PC-9 (cell line): Measurements from ENCODE around the gene ZNF888. TPM values are rescaled to one million over a fixed set of nuclear protein-coding genes. Genes with fewer than 3 reads are reported as not detected.
"Not testable (repeated sequence)": the region's sequence is repeated elsewhere in the genome, so short reads cannot be mapped to it uniquely, and the experiment has no call there.

ENCODE experiments used
- BruUV-seq: library from RNA; stranded (reverse); fragments of 400-500 nt; replicated peaks from 2 replicates; lab custom pipeline; 2021; lab: Mats Ljungman, UMichigan
- CTCF ChIA-PET: fragments of 300-600 bp; sonication (Branson Sonifier 250); formaldehyde crosslinking; loops from one replicate; lab custom pipeline; 2022; ENCODE audit warnings: antibody characterized with exemption; lab: Charles Lee
- POLR2A ChIA-PET: fragments of 300-600 bp; sonication (Branson Sonifier 250); formaldehyde crosslinking; loops from one replicate; lab custom pipeline; 2022; ENCODE audit warnings: antibody characterized with exemption; ENCODE audit not compliant: unreplicated experiment; lab: Charles Lee
- DNase-seq, 2 experiments: peaks; one replicate each; pipeline versions ENCODE4 v3.0.0 to v3.0.0-alpha.2; 2015 to 2022; ENCODE audit warnings: mixed read lengths in 1 of 2
- H2AFZ ChIP-seq: fragments of 200-600 bp; sonication (generic); 2 replicates; pipeline ENCODE4 v1.8.1; 2017; ENCODE audit warnings: antibody characterized with exemption
- H3F3A ChIP-seq: fragments of 200-600 bp; sonication (generic); 2 replicates; pipeline ENCODE4 v1.8.1; 2017; ENCODE audit warnings: antibody characterized with exemption, mild to moderate bottlenecking, low read depth; ENCODE audit not compliant: insufficient read depth
- H3K27ac ChIP-seq: fragments of 200-600 bp; sonication (generic); 2 replicates; pipeline ENCODE4 v1.6.1; 2016; ENCODE audit warnings: mixed run types
- H3K27me3 ChIP-seq: fragments of 200-600 bp; sonication (generic); 2 replicates; pipeline ENCODE4 v1.6.1; 2016; ENCODE audit warnings: low read depth, mixed run types; ENCODE audit not compliant: insufficient read depth
- H3K36me3 ChIP-seq: fragments of 200-600 bp; sonication (generic); 2 replicates; pipeline ENCODE4 v1.6.1; 2016; ENCODE audit warnings: low read depth, mixed run types
- H3K4me1 ChIP-seq: fragments of 200-600 bp; sonication (generic); replicated peaks from 2 replicates; pipeline ENCODE4 v1.6.1; 2016; ENCODE audit warnings: mixed run types; ENCODE audit not compliant: insufficient read depth
- H3K4me2 ChIP-seq: fragments of 200-600 bp; sonication (generic); 2 replicates; pipeline ENCODE4 v1.6.1; 2017; ENCODE audit warnings: mixed run types
- H3K4me3 ChIP-seq: fragments of 200-600 bp; sonication (generic); 2 replicates; pipeline ENCODE4 v1.6.1; 2016; ENCODE audit warnings: mixed run types
- H3K79me2 ChIP-seq: fragments of 200-600 bp; sonication (generic); 2 replicates; pipeline ENCODE4 v1.6.1; 2017; ENCODE audit warnings: low read depth, mixed run types
- H3K9me2 ChIP-seq: fragments of 200-600 bp; sonication (generic); 2 replicates; pipeline ENCODE4 v1.8.1; 2017; ENCODE audit warnings: mild to moderate bottlenecking; ENCODE audit not compliant: insufficient read depth
- H3K9me3 ChIP-seq: fragments of 200-600 bp; sonication (generic); 2 replicates; pipeline ENCODE4 v1.8.1; 2016; ENCODE audit warnings: low read depth; ENCODE audit not compliant: insufficient read depth
- H4K20me1 ChIP-seq: fragments of 200-600 bp; sonication (generic); 2 replicates; pipeline ENCODE4 v1.8.1; 2017; ENCODE audit not compliant: insufficient read depth
- EZH2 ChIP-seq: fragments of 200-600 bp; sonication (generic); IDR thresholded peaks from 2 replicates; pipeline ENCODE4 v1.8.0; 2017; ENCODE audit warnings: antibody characterized with exemption, low read depth
- intact Hi-C: fragments of 100-400 bp; cut with micrococcal nuclease; formaldehyde crosslinking; loops from one replicate; pipeline ENCODE4 v1.10.0; 2022; ENCODE audit not compliant: unreplicated experiment
- total RNA-seq: library from RNA; stranded (reverse); gene quantifications from 2 replicates; pipeline ENCODE4 v1.2.3, GENCODE V29; 2021
- TF ChIP-seq, protein P1 (sequence below): fragments of 200-600 bp; sonication (generic); conservative IDR thresholded peaks from 2 replicates; pipeline ENCODE4 v1.6.1; 2017; ENCODE audit warnings: mixed run types, antibody characterized with exemption, mild to moderate bottlenecking, moderate library complexity

The ZNF888 gene
- total RNA-seq, 1 experiment from 2014 or later, result 14.5 TPM

DNA sequence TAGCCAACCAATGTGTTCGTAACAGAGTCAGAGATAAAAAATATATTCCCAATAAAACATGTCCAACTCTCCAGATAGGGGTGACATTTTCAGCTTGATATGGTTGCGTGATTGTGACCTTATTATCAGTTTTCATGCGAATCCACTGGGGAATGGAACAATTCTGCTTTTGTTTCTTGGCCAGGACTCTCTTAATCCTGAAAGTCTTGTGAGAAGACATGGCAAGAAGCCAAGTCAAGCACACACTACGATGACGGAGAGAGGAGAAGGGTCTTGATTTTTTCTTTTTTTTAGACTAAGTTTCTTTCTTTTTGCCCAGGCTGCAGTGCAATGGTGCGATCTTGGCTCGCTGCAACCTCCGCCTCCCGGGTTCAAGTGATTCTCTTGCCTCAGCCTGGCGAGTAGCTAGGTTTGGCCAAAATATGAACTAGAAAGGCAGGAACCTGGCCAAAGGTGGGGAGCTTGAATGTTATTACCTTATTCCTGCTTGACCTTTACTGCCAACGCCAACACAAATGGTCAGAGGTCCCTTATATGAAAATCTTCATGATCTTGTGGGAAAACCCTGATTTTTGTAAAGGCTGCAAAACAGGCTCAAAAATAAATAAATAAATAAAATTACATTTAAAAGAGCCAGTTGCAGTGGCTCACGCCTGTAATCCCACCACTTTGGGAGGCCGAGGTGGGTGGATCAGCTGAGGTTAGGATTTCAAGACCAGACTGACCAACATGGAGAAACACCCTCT lies 25.0 kb upstream of the ZNF888 start:
- no peaks in the 10 kb centered on the region for H3K9me2 ChIP-seq
- H3K79me2 ChIP-seq, result no peaks in the 10 kb centered on the region
- intact Hi-C loops, result no loop called here
- POLR2A ChIA-PET, result no interaction called here
- peaks cover 41% of the 10 kb centered on the region for H3K36me3 ChIP-seq
- no peaks in the 10 kb centered on the region for H3K27me3 ChIP-seq
- H3K4me1 ChIP-seq, result peaks cover 3% of the 10 kb centered on the region; the same call in 1 of the 2 replicates
- peaks cover 81% of the 10 kb centered on the region for H3K9me3 ChIP-seq
- H4K20me1 ChIP-seq, result no peaks in the 10 kb centered on the region
- BruUV-seq, result no TSS peak
- peaks cover 16% of the 10 kb centered on the region; the same call in 1 of the 2 replicates for H3F3A ChIP-seq
- H3K4me3 ChIP-seq, result 0 out of 2 replicates have a peak overlapping the region, but pooled peaks have one; percentile 6
- CTCF ChIA-PET, result no interaction called here
- H3K27ac ChIP-seq, result no peak overlapping the region
- no peak for TF ChIP-seq EZH2
- DNase-seq, result no peak
- H3K4me2 ChIP-seq, result no peak overlapping the region
- no peak overlapping the region for H2AFZ ChIP-seq

DNA sequence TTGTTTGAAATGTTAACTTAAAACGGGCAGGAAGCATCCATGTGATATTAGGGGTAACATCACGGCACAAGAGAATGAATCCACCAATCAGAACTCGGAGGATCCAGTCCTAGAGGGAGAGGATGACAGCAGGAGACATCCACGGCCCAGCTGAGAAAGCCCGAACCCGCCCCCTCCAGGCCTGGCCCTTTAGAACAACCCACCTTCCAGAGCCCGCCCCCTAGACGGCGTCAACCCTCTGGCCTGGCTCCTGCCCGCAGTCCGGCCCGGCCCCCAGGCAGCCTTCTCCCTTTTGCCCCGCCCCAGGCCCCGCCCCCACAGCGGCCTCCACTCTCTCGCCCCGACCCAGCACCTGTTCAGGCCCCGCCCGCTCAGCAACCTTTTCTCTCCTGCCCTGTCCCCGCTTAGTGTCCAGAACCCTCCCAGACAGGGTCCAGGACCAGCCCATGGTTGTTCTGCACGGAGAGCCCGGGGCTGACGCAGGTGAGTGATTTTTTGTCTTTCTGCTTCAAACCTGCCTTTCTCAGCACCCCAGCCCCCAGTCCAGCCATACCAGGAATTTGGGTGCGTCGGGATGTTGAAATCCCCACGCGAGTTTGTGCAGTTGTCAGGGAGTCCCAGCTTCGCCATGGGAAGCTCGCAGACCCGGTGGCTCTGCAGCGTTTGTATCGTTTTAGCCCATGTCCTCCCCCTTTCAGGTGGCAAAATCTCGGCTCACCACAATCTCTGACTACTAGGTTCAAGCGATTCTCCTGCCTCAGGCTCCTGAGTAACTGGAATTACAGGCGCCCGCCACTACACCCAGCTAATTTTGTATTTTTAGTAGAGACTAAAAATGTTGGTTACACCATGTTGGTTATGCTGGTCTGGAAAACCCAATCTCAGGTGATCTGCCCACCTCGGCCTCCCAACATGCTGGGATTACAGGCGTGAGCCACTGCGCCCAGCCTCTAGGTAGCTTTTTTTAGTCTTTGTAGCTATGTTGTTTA lies 23.4 kb upstream of the ZNF888 start:
- Histone ChIP-seq H3K79me2 (peaks cover 6% of the 10 kb centered on the region; the same call in 1 of the 2 replicates), H3K27ac (no peak overlapping the region), H3K36me3 (peaks cover 25% of the 10 kb centered on the region), H3K4me2 (no peak overlapping the region), H3K9me2 (no peaks in the 10 kb centered on the region), H2AFZ (no peak overlapping the region), H3K4me1 (peaks cover 8% of the 10 kb centered on the region), H3F3A (peaks cover 16% of the 10 kb centered on the region; the same call in 1 of the 2 replicates), H3K9me3 (peaks cover 67% of the 10 kb centered on the region), H3K27me3 (no peaks in the 10 kb centered on the region), H4K20me1 (no peaks in the 10 kb centered on the region), H3K4me3 (no peak overlapping the region)
- DNase-seq, result no peak
- POLR2A ChIA-PET, result interaction anchor here (0.6 kb wide), 1 partner anchor 183 kb away, joined by 3 read pairs; no protein-coding TSS in a partner anchor
- intact Hi-C loops, result no loop called here
- no peak for TF ChIP-seq EZH2
- TF ChIP-seq, protein P1, sequence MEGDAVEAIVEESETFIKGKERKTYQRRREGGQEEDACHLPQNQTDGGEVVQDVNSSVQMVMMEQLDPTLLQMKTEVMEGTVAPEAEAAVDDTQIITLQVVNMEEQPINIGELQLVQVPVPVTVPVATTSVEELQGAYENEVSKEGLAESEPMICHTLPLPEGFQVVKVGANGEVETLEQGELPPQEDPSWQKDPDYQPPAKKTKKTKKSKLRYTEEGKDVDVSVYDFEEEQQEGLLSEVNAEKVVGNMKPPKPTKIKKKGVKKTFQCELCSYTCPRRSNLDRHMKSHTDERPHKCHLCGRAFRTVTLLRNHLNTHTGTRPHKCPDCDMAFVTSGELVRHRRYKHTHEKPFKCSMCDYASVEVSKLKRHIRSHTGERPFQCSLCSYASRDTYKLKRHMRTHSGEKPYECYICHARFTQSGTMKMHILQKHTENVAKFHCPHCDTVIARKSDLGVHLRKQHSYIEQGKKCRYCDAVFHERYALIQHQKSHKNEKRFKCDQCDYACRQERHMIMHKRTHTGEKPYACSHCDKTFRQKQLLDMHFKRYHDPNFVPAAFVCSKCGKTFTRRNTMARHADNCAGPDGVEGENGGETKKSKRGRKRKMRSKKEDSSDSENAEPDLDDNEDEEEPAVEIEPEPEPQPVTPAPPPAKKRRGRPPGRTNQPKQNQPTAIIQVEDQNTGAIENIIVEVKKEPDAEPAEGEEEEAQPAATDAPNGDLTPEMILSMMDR, result no peak
- BruUV-seq, result no TSS peak
- CTCF ChIA-PET, result interaction anchor here (0.6 kb wide), 1 partner anchor 515 kb away, joined by 4 read pairs; no protein-coding TSS in a partner anchor

DNA sequence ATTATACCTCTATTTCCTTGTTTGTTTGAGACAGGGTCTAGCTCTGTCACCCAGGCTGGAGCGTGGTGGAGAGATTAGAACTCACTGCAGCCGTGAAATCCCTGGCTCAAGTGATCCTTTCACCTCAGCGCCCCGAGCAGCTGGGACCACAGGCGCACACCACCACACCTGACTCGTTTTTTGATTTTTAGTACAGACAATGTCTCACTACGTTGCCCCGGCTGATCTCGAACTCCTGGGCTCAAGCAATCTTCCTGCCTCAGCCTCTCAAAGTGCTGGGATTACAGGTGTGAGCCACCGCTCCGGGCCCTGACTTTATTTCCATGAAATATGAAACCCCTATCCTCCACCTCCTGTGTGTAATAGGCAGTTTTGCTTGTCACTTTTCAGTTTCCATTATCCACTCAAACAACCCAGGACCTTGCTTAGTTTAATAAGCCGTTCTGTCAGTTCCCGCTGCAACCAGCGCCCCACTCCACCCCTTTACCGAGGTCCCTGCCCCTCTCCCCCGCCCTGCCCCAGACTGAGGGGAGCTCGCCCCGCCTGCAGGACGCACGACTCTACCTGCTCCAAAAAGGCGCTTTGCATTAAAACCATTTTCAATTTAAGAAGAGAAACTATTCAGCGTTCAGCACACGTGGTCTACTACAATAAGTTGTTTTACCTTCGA lies 22.6 kb upstream of the ZNF888 start:
- intact Hi-C loops, result no loop called here

DNA sequence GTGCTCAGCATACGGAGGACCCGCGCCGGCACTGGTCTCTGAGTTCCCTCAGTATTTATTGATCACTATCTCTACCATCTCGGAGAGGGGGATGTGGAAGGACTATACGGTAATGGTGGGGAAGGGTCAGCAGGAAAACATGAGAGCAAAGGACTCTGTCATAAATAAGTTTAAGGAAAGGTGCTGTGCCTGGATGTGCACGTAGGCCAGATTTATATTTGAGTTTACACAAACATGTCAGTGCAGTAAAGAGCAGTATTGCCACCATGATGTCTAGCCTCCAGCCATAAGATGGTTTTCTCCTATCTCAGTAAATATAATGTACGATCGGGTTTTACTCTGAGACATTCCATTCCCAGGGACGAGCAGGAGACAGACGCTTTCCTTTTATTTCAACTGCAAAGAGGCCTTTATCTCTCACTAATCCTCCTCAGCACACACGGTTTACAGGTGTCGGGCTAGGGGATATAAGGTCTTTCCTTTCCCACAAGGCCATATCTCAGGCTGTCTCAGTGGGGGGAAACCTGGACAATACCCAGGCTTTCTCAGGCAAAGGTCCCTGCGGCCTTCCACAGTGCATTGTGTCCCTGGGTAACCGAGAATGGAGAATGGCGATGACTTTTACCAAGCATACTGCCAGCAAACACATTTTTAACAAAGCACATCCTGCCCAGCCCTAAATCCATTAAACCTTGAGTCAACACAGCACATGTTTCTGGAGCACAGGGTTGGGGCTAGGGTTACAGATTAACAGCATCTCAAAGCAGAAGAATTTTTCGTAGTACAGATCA lies 21.7 kb upstream of the ZNF888 start:
- H3K4me2 ChIP-seq, H3K27ac ChIP-seq, H3K27me3 ChIP-seq, BruUV-seq, H3K9me2 ChIP-seq, H4K20me1 ChIP-seq, CTCF ChIA-PET, POLR2A ChIA-PET, H2AFZ ChIP-seq, H3K4me3 ChIP-seq, DNase-seq: not testable (repeated sequence)
- Histone ChIP-seq H3K79me2 (peaks cover 15% of the 10 kb centered on the region; the same call in 1 of the 2 replicates), H3K4me1 (peaks cover 12% of the 10 kb centered on the region), H3F3A (peaks cover 10% of the 10 kb centered on the region; the same call in 1 of the 2 replicates), H3K36me3 (peaks cover 12% of the 10 kb centered on the region), H3K9me3 (peaks cover 50% of the 10 kb centered on the region)
- intact Hi-C loops, result loop anchor here (5.0 kb wide), 1 partner anchor 47 kb away; no protein-coding TSS in a partner anchor

More for the DNA sequence above, 22.6 kb upstream of the ZNF888 start:
- Histone ChIP-seq H3K79me2 (peaks cover 12% of the 10 kb centered on the region; the same call in 1 of the 2 replicates), H3K9me3 (peaks cover 59% of the 10 kb centered on the region), H3K27me3 (no peaks in the 10 kb centered on the region), H3K9me2 (no peaks in the 10 kb centered on the region), H3K4me3 (no peak overlapping the region), H4K20me1 (no peaks in the 10 kb centered on the region), H3K36me3 (peaks cover 18% of the 10 kb centered on the region), H3F3A (peaks cover 16% of the 10 kb centered on the region; the same call in 1 of the 2 replicates), H2AFZ (no peak overlapping the region), H3K27ac (no peak overlapping the region), H3K4me2 (no peak overlapping the region), H3K4me1 (peaks cover 12% of the 10 kb centered on the region)
- no peak for TF ChIP-seq EZH2
- TF ChIP-seq, protein P1, result no peak
- POLR2A ChIA-PET, result no interaction called here
- CTCF ChIA-PET, result interaction anchor here (0.6 kb wide), 1 partner anchor 516 kb away, joined by 4 read pairs; no protein-coding TSS in a partner anchor
- BruUV-seq, result no TSS peak
- no peak for DNase-seq
